Naive thymus-derived CD4-positive, alpha-beta T cell (primary cell): ENCODE data around the gene IKBKE. TPM values are rescaled to one million over a fixed set of nuclear protein-coding genes. Genes with fewer than 3 reads are reported as not detected.
"Not testable (repeated sequence)": the region's sequence is repeated elsewhere in the genome, so short reads cannot be mapped to it uniquely, and the experiment has no call there.

ENCODE experiments used
- ATAC-seq: fragments of 150-1000 bp; cut with Tn5 transposase; 2 replicates; pipeline ENCODE4 v1.10.0; 2021; ENCODE audit warnings: mild to moderate bottlenecking, moderate library complexity
- CTCF ChIA-PET: fragments of 350-600 bp; sonication (Branson Sonifier 250); formaldehyde crosslinking; loops from one replicate; lab custom pipeline; 2021; ENCODE audit warnings: antibody characterized with exemption; lab: Charles Lee
- POLR2A ChIA-PET: fragments of 350-600 bp; sonication (Branson Sonifier 250); formaldehyde crosslinking; loops from one replicate; lab custom pipeline; 2021; ENCODE audit warnings: antibody characterized with exemption, inconsistent platforms; lab: Charles Lee
- DNase-seq, 9 donors: peaks; one replicate each; pipeline versions ENCODE4 v3.0.0 to v3.0.0-alpha.2; 2020 to 2022; ENCODE audit warnings: mixed read lengths in 1 of 9
- H3K27ac ChIP-seq: one replicate; pipeline ENCODE4 v1.7.0; 2013; ENCODE audit warnings: mild to moderate bottlenecking, low read depth, low read length, moderate library complexity
- H3K27me3 ChIP-seq, 2 donors: one replicate each; pipeline ENCODE4 v1.7.0; 2013; ENCODE audit warnings: low read length in 2 of 2, mild to moderate bottlenecking in 2 of 2, moderate library complexity in 2 of 2; ENCODE audit not compliant: control insufficient read depth in 2 of 2, insufficient read depth in 2 of 2
- H3K36me3 ChIP-seq, 3 experiments: 1 replicate in 2 of 3; 2 replicates in 1 of 3; pipeline ENCODE4 v1.7.0; 2013; ENCODE audit warnings: low read length in 3 of 3, mild to moderate bottlenecking in 3 of 3, moderate library complexity in 1 of 3; ENCODE audit not compliant: insufficient read depth in 3 of 3, control insufficient read depth in 2 of 3
- H3K4me1 ChIP-seq, 2 donors: one replicate each; pipeline ENCODE4 v1.7.0; 2013; ENCODE audit warnings: low read length in 2 of 2, mild to moderate bottlenecking in 2 of 2, moderate library complexity in 1 of 2; ENCODE audit not compliant: control insufficient read depth in 2 of 2, insufficient read depth in 2 of 2
- H3K4me3 ChIP-seq: 2 replicates; pipeline ENCODE4 v1.7.0; 2013; ENCODE audit warnings: mild to moderate bottlenecking, low read length
- H3K9me3 ChIP-seq, 3 experiments: 1 replicate in 2 of 3; 2 replicates in 1 of 3; pipeline ENCODE4 v1.7.0; 2013; ENCODE audit warnings: low read length in 3 of 3; ENCODE audit not compliant: control insufficient read depth in 2 of 3
- H3K27ac Mint-ChIP-seq, 9 donors: one replicate each; pipeline ENCODE4 v1.8.0; 2020 to 2022; ENCODE audit warnings: mixed read lengths in 9 of 9, mild to moderate bottlenecking in 8 of 9, moderate library complexity in 5 of 9, inconsistent platforms in 2 of 9
- H3K27me3 Mint-ChIP-seq, 5 donors: one replicate each; pipeline ENCODE4 v1.8.0; 2021 to 2022; ENCODE audit warnings: mixed read lengths in 5 of 5, mild to moderate bottlenecking in 1 of 5
- H3K36me3 Mint-ChIP-seq, 5 donors: one replicate each; pipeline ENCODE4 v1.8.0; 2020 to 2022; ENCODE audit warnings: mixed read lengths in 5 of 5, mild to moderate bottlenecking in 3 of 5, inconsistent platforms in 1 of 5
- H3K4me1 Mint-ChIP-seq, 7 donors: one replicate each; pipeline ENCODE4 v1.8.0; 2020 to 2022; ENCODE audit warnings: mixed read lengths in 7 of 7, mild to moderate bottlenecking in 3 of 7, inconsistent platforms in 1 of 7
- H3K4me3 Mint-ChIP-seq, 10 donors: one replicate each; pipeline ENCODE4 v1.8.0; 2020 to 2022; ENCODE audit warnings: mild to moderate bottlenecking in 10 of 10, mixed read lengths in 10 of 10, moderate library complexity in 6 of 10, inconsistent platforms in 2 of 10
- H3K9me3 Mint-ChIP-seq, 11 donors: one replicate each; pipeline ENCODE4 v1.8.0; 2020 to 2022; ENCODE audit warnings: mixed read lengths in 11 of 11, mild to moderate bottlenecking in 4 of 11, inconsistent platforms in 1 of 11, moderate library complexity in 1 of 11
- intact Hi-C, 2 donors: fragments of 100-400 bp; cut with micrococcal nuclease; formaldehyde crosslinking; loops; one replicate each; pipeline ENCODE4 v1.15.1; 2023
- polyA plus RNA-seq, 2 donors: library from polyadenylated mRNA; unstranded; fragments of 300-500 nt; fragmentation: Illumina TruSeq; gene quantifications; one replicate each; pipeline ENCODE4 v1.2.3, GENCODE V29; 2021
- total RNA-seq, 6 experiments: library from RNA in 5 of 6; stranded (reverse) in 5 of 6; gene quantifications; 1 replicate in 5 of 6; 2 replicates in 1 of 6; pipeline ENCODE4 v1.2.3 and lab custom pipeline; 2021 to 2026

IKBKE gene
- total and polyA plus RNA-seq, 7 experiments from 2014 or later, result 32.5 to 177 (median 60.4) TPM

DNA sequence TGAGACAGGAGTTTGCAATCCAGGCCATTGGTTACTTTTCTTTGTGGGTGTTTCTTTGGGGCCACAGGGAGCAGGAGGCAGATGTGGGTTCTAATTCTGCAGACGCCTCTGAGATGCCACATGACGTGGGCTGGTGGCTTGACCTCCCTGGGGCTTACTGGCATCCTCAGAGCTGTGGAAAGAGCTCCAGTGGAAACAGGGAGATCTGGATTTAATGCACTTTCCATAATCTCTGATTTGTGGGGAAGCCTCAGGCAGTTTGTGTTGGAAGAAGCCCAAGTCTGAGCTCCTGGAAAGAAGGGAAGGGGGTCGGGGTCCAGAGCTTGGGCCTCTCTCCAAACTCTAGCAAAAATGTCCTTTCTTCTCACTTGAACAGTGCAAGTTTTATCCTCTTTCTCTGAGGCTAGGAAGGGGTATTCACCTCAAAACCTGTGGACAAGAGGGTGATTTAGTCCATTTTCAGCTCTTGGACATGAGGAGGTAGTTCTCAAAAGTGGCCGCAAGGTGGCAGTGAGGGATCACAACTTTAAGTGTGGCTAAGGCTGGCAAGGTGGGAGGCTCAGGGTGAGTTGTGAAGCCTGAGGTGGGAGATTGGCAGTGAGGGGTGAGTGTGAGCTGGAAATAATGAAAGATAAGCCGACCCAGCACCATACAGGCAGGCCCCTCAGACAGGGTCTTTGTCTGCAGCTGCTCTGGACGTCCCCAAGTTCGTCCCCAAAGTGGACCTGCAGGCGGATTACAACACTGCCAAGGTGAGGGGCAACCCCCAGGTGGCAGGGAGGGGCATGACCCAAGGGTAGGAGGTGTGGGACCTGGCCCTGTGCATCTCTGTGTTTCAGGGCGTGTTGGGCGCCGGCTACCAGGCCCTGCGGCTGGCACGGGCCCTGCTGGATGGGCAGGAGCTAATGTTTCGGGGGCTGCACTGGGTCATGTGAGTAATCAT lies 9.2 kb downstream of the IKBKE start:
- Mint-ChIP-seq H3K27me3 (no peaks in the 10 kb centered on the region), H3K9me3 (no peaks in the 10 kb centered on the region), H3K27ac (peak overlapping the region; percentile 20 to 85 (median 66)), H3K4me3 (no peak overlapping the region), H3K4me1 (peaks cover 8 to 24% (median 17%) of the 10 kb centered on the region in 7 donors), H3K36me3 (peaks cover 10 to 40% (median 12%) of the 10 kb centered on the region in 5 donors)
- POLR2A ChIA-PET, result interaction anchor here (0.6 to 2.5 kb wide), 8 partner anchors 9 to 628 kb away, joined by 3 to 9 read pairs (median 4); partner anchors contain the start of gene IKBKE
- DNase-seq, result peak in 8 of 9 donors; percentile 43 to 65 (median 56)
- Histone ChIP-seq H3K9me3 (no peaks in the 10 kb centered on the region), H3K4me3 (no peak overlapping the region), H3K36me3 (peaks cover 18 to 91% (median 27%) of the 10 kb centered on the region in 3 experiments), H3K27me3 (no peaks in the 10 kb centered on the region), H3K27ac (no peak overlapping the region), H3K4me1 (peaks cover 0 to 11% of the 10 kb centered on the region in 2 donors)
- intact Hi-C loops, result loop anchor here (1.0 kb wide), 5 partner anchors 17 to 246 kb away; no protein-coding TSS in a partner anchor
- CTCF ChIA-PET, result interaction anchor here (0.7 to 7.8 kb wide), 15 partner anchors 9 to 188 kb away, joined by 3 to 77 read pairs (median 6); partner anchors contain the start of gene IKBKE
- ATAC-seq, result peak; percentile 84

DNA sequence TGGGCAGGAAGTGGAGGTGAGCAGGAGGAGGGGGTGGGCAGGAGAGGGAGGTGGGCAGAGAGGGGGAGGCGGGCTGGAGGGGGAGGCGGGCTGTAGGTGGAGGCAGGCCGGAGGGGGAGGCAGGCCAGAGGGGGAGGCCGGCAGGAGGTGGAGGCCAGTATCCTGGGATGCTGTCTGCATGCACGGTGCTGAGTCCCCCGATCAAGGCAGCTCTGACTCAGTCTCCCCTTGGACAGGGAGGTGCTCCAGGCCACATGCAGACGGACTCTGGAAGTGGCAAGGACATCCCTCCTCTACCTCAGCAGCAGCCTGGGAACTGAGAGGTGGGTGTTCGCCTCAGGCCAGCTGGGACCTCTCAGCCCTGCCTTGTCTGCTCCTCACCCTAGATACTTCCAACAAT lies 9.9 kb downstream of the IKBKE start:
- H3K9me3 Mint-ChIP-seq, result no peaks in the 10 kb centered on the region
- H3K4me1 ChIP-seq, result peaks cover 0 to 11% of the 10 kb centered on the region in 2 donors
- peak overlapping the region in 2 of 9 donors; percentile 22 to 52 for H3K27ac Mint-ChIP-seq
- no peak for DNase-seq
- ChIA-PET POLR2A (interaction anchor here (2.5 kb wide), 1 partner anchor 10 kb away, joined by 9 read pairs; no protein-coding TSS in a partner anchor), CTCF (interaction anchor here (1.3 to 7.8 kb wide), 11 partner anchors 8 to 186 kb away, joined by 4 to 77 read pairs (median 6); partner anchors contain the start of gene IKBKE)
- H3K27me3 Mint-ChIP-seq, result no peaks in the 10 kb centered on the region
- no peak for ATAC-seq
- H3K4me3 ChIP-seq, result no peak overlapping the region
- no peak overlapping the region for H3K4me3 Mint-ChIP-seq
- H3K36me3 ChIP-seq, result peaks cover 19 to 91% (median 23%) of the 10 kb centered on the region in 3 experiments
- peaks cover 9 to 39% (median 10%) of the 10 kb centered on the region in 5 donors for H3K36me3 Mint-ChIP-seq
- no peak overlapping the region for H3K27ac ChIP-seq
- no peaks in the 10 kb centered on the region for H3K9me3 ChIP-seq
- peaks cover 8 to 21% (median 14%) of the 10 kb centered on the region in 7 donors for H3K4me1 Mint-ChIP-seq
- no peaks in the 10 kb centered on the region for H3K27me3 ChIP-seq
- intact Hi-C loops, result no loop called here

DNA sequence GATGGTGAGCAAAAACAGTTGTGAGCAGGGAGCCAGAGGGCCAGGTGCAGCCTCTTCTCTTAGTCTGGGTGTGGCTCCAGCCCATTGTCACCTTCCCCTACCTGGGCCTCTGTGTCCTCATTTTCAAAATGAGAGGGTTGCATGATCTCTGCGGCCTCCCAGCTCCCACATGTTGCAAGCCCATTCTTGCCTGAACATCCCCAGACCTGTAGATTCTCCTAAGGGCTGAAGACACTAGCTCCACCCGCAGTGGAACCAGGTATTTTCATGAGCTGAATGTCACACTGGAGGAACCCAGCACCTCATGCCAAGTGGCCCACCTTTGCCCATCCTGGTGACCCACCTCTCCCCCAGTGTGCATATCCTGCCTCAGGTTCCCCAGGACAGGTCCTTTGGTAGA lies 12.3 kb downstream of the IKBKE start:
- Mint-ChIP-seq H3K36me3 (peaks cover 5 to 24% (median 8%) of the 10 kb centered on the region in 5 donors), H3K27ac (peak overlapping the region in 1 of 9 donors; percentile 62)
- POLR2A ChIA-PET, result interaction anchor here (0.6 to 0.7 kb wide), 2 partner anchors 11 to 12 kb away, joined by 3 read pairs; partner anchors contain the start of gene IKBKE

DNA sequence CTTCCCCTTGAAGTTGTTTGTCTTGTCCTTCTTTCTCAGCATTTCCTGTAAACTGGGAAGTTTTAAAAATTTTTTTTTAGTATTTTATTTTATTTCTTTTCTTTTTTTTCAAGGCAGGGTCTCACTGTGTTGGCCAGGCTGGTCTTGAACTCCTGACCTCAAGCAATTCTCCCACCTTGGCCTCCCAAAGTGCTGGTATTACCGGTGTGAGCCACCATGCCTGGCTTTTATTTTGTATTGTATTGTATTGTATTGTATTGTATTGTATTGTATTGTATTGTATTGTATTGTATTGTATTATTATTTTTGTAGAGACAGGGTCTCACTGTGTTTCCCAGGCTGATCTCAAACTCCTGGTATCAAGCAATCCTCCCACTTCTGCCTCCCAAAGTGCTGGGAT lies 13.6 kb downstream of the IKBKE start:
- H3K4me3 ChIP-seq, H3K4me3 Mint-ChIP-seq, ATAC-seq, H3K27me3 Mint-ChIP-seq, H3K9me3 Mint-ChIP-seq, DNase-seq, H3K27ac ChIP-seq, H3K27me3 ChIP-seq, POLR2A ChIA-PET, intact Hi-C loops, H3K9me3 ChIP-seq: not testable (repeated sequence)
- H3K36me3 ChIP-seq, result peaks cover 16 to 92% (median 37%) of the 10 kb centered on the region in 3 experiments
- H3K4me1 Mint-ChIP-seq, result peaks cover 7 to 16% (median 8%) of the 10 kb centered on the region in 7 donors
- H3K27ac Mint-ChIP-seq, result peak overlapping the region in 1 of 9 donors; percentile 57
- H3K4me1 ChIP-seq, result peaks cover 0 to 10% of the 10 kb centered on the region in 2 donors
- CTCF ChIA-PET, result interaction anchor here (2.0 kb wide), 1 partner anchor 181 kb away, joined by 7 read pairs; no protein-coding TSS in a partner anchor
- H3K36me3 Mint-ChIP-seq, result peaks cover 5 to 24% (median 12%) of the 10 kb centered on the region in 5 donors

More for the DNA sequence above, 12.3 kb downstream of the IKBKE start:
- no peaks in the 10 kb centered on the region for H3K27me3 ChIP-seq
- CTCF ChIA-PET, result interaction anchor here (1.4 to 2.0 kb wide), 3 partner anchors 12 to 182 kb away, joined by 5 to 7 read pairs (median 5); partner anchors contain the start of gene IKBKE
- peaks cover 19 to 92% (median 32%) of the 10 kb centered on the region in 3 experiments for H3K36me3 ChIP-seq
- no peaks in the 10 kb centered on the region for H3K27me3 Mint-ChIP-seq
- no peak for ATAC-seq
- H3K9me3 ChIP-seq, result no peaks in the 10 kb centered on the region
- H3K9me3 Mint-ChIP-seq, result no peaks in the 10 kb centered on the region
- peaks cover 6 to 15% (median 9%) of the 10 kb centered on the region in 7 donors for H3K4me1 Mint-ChIP-seq
- no peak overlapping the region for H3K4me3 Mint-ChIP-seq
- no peak overlapping the region for H3K27ac ChIP-seq
- H3K4me3 ChIP-seq, result no peak overlapping the region
- intact Hi-C loops, result no loop called here
- H3K4me1 ChIP-seq, result peaks cover 0 to 11% of the 10 kb centered on the region in 2 donors
- DNase-seq, result no peak

DNA sequence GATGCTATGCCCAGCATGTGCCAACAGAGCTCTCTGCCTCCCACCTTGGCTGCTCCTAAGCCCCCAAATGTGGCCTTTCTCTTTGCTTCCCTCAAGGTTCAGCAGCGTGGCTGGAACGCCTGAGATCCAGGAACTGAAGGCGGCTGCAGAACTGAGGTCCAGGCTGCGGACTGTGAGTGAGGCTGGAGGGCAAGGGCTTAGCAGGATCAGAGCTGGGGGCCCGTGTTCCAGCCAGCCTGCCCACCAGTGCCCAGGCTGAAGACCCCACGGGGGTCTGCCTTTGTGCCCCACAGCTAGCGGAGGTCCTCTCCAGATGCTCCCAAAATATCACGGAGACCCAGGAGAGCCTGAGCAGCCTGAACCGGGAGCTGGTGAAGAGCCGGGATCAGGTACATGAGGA lies 14.6 kb downstream of the IKBKE start:
- no peak overlapping the region for H3K4me3 Mint-ChIP-seq
- intact Hi-C loops, result no loop called here
- POLR2A ChIA-PET, result no interaction called here
- Histone ChIP-seq H3K9me3 (no peaks in the 10 kb centered on the region), H3K27me3 (no peaks in the 10 kb centered on the region), H3K4me3 (no peak overlapping the region), H3K4me1 (peaks cover 0 to under 1% of the 10 kb centered on the region in 2 donors), H3K36me3 (peaks cover 11 to 84% (median 38%) of the 10 kb centered on the region in 3 experiments), H3K27ac (no peak overlapping the region)
- peaks cover 0 to 24% (median 8%) of the 10 kb centered on the region in 5 donors for H3K36me3 Mint-ChIP-seq
- CTCF ChIA-PET, result interaction anchor here (0.8 kb wide), 1 partner anchor 23 kb away, joined by 3 read pairs; no protein-coding TSS in a partner anchor
- peaks cover 0 to 12% (median 0%) of the 10 kb centered on the region in 7 donors for H3K4me1 Mint-ChIP-seq
- H3K27me3 Mint-ChIP-seq, result no peaks in the 10 kb centered on the region
- H3K27ac Mint-ChIP-seq, result peak overlapping the region in 1 of 9 donors; percentile 57
- DNase-seq (no peak), ATAC-seq (no peak)
- H3K9me3 Mint-ChIP-seq, result no peaks in the 10 kb centered on the region
